Brain microvascular endothelial cell (primary cell): ENCODE results near the gene MNX1.

Experiments used
- DNase-seq: peaks from one replicate; pipeline ENCODE4 v3.0.0-alpha.2; 2020
- H3K27ac ChIP-seq: fragments of 250-450 bp; sonication (Bioruptor Pico); 2 replicates; pipeline ENCODE4 v1.5.1; 2020; ENCODE audit warnings: mild to moderate bottlenecking, moderate library complexity
- H3K27me3 ChIP-seq: fragments of 250-450 bp; sonication (Bioruptor Pico); replicated peaks from 2 replicates; pipeline ENCODE4 v1.5.1; 2020; ENCODE audit warnings: mild to moderate bottlenecking
- H3K36me3 ChIP-seq: fragments of 250-450 bp; sonication (Bioruptor Pico); replicated peaks from 2 replicates; pipeline ENCODE4 v1.5.1; 2020; ENCODE audit warnings: mild to moderate bottlenecking
- H3K4me3 ChIP-seq: 2 replicates; pipeline ENCODE4 v1.5.1; 2011; ENCODE audit warnings: low read depth, mild to moderate bottlenecking, control low read depth, low read length, moderate library complexity
- CTCF ChIP-seq: IDR thresholded peaks from 2 replicates; pipeline ENCODE4 v1.5.1; 2011; ENCODE audit warnings: low read depth, mild to moderate bottlenecking, moderate library complexity, low read length, control low read depth, inconsistent platforms; ENCODE audit errors: missing control alignments
- in situ Hi-C: cut with HindIII; loops from 2 replicates; pipeline ENCODE4 v1.10.0; 2017; ENCODE audit warnings: low sequenced_read_pairs, low pct_ligation_motif_present

Gene MNX1

DNA sequence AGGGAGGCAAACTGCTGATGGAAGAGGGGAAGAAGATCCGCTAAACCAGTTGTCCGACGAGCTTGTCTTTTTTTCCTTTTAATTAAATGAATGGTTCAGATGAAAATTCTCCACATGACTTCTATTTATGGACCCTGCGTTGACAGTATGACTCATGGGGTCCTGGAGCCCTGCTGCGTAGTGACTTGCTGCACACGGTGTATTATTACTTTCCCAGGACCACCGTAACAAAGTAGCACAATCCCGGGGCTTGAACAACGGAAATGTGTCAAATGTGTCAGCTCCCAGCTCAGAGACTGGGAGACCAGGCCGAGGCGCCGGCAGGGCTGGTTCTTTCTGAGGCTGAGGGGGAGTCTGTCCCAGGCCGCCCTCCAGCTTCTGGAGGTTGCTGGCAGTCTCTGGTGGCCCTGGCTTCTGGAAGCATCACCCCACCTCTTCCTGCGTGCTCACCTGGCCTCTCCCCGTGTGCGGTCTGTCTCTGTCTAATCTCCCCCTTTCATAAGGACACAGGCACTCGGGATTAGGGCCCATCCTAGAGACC lies 33.8 kb upstream of the MNX1 start:
- Histone ChIP-seq H3K36me3 (no peaks in the 10 kb centered on the region), H3K27me3 (peaks cover 2% of the 10 kb centered on the region), H3K27ac (peak overlapping the region; percentile 55), H3K4me3 (no peak overlapping the region)
- DNase-seq: peak; percentile 50
- no peak for TF ChIP-seq CTCF
- in situ Hi-C loops: no loop called here

DNA sequence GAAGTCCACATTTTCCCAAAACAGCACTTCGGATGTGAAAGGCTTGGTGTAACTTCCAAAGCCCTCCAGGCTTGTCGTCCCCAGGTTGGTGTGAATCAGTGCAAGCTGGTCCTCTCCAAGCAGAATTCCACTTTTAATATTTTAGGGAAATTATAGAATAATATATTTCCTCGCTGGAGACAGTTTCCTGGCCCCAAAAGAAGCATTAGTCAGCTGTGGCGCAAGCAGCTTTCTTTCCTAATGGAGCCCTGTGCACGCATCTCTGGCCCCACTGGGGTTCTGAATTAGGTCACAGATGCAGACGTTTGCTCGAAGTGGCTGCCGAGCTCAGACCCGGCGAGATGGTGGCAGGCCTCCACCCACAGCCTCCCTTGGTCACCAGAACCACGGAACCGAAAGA lies 33.3 kb upstream of the MNX1 start:
- Histone ChIP-seq H3K36me3 (no peaks in the 10 kb centered on the region), H3K27me3 (peaks cover 2% of the 10 kb centered on the region), H3K4me3 (no peak overlapping the region), H3K27ac (peak overlapping the region; percentile 55)
- in situ Hi-C loops: no loop called here
- DNase-seq: peak; percentile 68
- no peak for TF ChIP-seq CTCF

GRCh38 chr7:157041514-157042277 lies 31.2 kb upstream of the MNX1 start:
- Histone ChIP-seq H3K27me3 (peaks cover 2% of the 10 kb centered on the region), H3K27ac (no peak overlapping the region), H3K4me3 (no peak overlapping the region), H3K36me3 (no peaks in the 10 kb centered on the region)
- DNase-seq: no peak
- in situ Hi-C loops: no loop called here
- TF ChIP-seq CTCF: no peak

DNA sequence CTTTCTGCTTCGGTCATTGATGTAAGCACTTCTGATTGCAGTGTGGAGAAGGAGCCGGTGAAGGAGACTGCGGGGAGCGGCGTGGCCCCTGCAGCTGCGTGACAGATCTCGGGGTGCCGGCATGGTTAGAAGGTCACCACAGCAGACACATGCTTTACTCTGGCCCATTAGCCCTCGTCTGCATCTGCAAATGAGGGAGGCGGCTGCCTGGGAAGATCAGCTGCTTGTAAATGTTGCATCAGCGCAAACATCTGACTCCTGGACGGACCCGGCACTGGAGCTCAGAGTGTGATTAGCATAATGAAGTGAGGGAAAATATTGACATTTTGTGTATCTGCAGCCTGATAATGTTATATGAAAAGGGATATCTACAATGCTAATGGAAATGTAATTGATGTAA lies 30.5 kb upstream of the MNX1 start:
- Histone ChIP-seq H3K36me3 (no peaks in the 10 kb centered on the region), H3K27ac (no peak overlapping the region), H3K27me3 (peaks cover 2% of the 10 kb centered on the region), H3K4me3 (no peak overlapping the region)
- in situ Hi-C loops: no loop called here
- TF ChIP-seq CTCF: no peak
- DNase-seq: no peak

- TF ChIP-seq CTCF: no peak
- Histone ChIP-seq H3K27me3 (peaks cover 2% of the 10 kb centered on the region), H3K36me3 (no peaks in the 10 kb centered on the region), H3K27ac (no peak overlapping the region), H3K4me3 (no peak overlapping the region)
- in situ Hi-C loops: no loop called here
- no peak for DNase-seq
These were observed 27.2 kb upstream of the MNX1 start for GRCh38 chr7:157037635-157038034.
